HEK293 (cell line): ENCODE measurements around the gene CEMIP2.

Source experiments
- CTCF ChIA-PET: fragments of 350-600 bp; formaldehyde crosslinking; extraction: SDS; loops from one replicate; lab custom pipeline; 2021; ENCODE audit warnings: antibody characterized with exemption; lab: Yijun Ruan, JAX
- POLR2A ChIA-PET: fragments of 300-600 bp; formaldehyde crosslinking; extraction: SDS; loops from one replicate; lab custom pipeline; 2020; ENCODE audit warnings: antibody characterized with exemption, inconsistent platforms; lab: Yijun Ruan, JAX
- H3K27ac ChIP-seq: fragments of 200-500 bp; sonication (Bioruptor generic); 2 replicates; pipeline ENCODE4 v1.5.1; 2014; ENCODE audit warnings: low read depth, low read length, control low read depth, inconsistent platforms; ENCODE audit errors: extremely low read depth
- H3K36me3 ChIP-seq, 2 experiments: fragments of 200-500 bp in 1 of 2; sonication (Bioruptor generic) in 1 of 2; 1 replicate in 1 of 2; 2 replicates in 1 of 2; pipeline ENCODE4 v1.5.1; 2014 to 2017; ENCODE audit warnings: inconsistent platforms in 2 of 2, low read length in 2 of 2; ENCODE audit not compliant: control insufficient read depth in 2 of 2, insufficient read depth in 1 of 2
- H3K4me1 ChIP-seq: fragments of 200-500 bp; sonication (Bioruptor generic); 2 replicates; pipeline ENCODE4 v1.5.1; 2014; ENCODE audit warnings: mild to moderate bottlenecking, low read length, inconsistent platforms; ENCODE audit not compliant: control insufficient read depth, insufficient read depth
- H3K4me3 ChIP-seq: 2 replicates; pipeline ENCODE4 v1.5.1; 2011; ENCODE audit warnings: low read depth, mild to moderate bottlenecking, control low read depth, low read length, moderate library complexity
- H3K9me3 ChIP-seq: fragments of 200-500 bp; sonication (Bioruptor generic); 2 replicates; pipeline ENCODE4 v1.5.1; 2014; ENCODE audit warnings: low read depth, low read length, inconsistent platforms; ENCODE audit not compliant: control insufficient read depth, insufficient read depth
- ELK4 ChIP-seq: IDR thresholded peaks from 2 replicates; pipeline ENCODE4 v1.6.1; 2011; ENCODE audit warnings: mild to moderate bottlenecking, low read depth, low read length, borderline replicate concordance
- GLI2 ChIP-seq: fragments of 450-650 bp; formaldehyde crosslinking; IDR thresholded peaks from 2 replicates; pipeline ENCODE4; 2017; ENCODE audit warnings: missing biosample characterization, missing genetic modification characterization, low read depth, borderline replicate concordance
- GLIS2 ChIP-seq: fragments of 450-650 bp; formaldehyde crosslinking; IDR thresholded peaks from 2 replicates; pipeline ENCODE4 v1.5.1; 2016; ENCODE audit warnings: missing biosample characterization, missing genetic modification characterization
- HIC1 ChIP-seq: fragments of 450-650 bp; formaldehyde crosslinking; IDR thresholded peaks from 2 replicates; pipeline ENCODE4 v1.5.1; 2016; ENCODE audit warnings: missing biosample characterization, missing genetic modification characterization
- KLF9 ChIP-seq: fragments of 450-650 bp; formaldehyde crosslinking; IDR thresholded peaks from 2 replicates; pipeline ENCODE4 v1.5.1; 2016; ENCODE audit warnings: missing biosample characterization, missing genetic modification characterization, low read depth
- TSHZ1 ChIP-seq: fragments of 450-650 bp; formaldehyde crosslinking; IDR thresholded peaks from 2 replicates; pipeline ENCODE4 v1.5.1; 2016; ENCODE audit warnings: missing biosample characterization, missing genetic modification characterization, borderline replicate concordance
- ZBTB8A ChIP-seq: fragments of 450-650 bp; formaldehyde crosslinking; IDR thresholded peaks from 2 replicates; pipeline ENCODE4 v1.5.1; 2016; ENCODE audit warnings: missing biosample characterization, missing genetic modification characterization
- ZNF133 ChIP-seq: fragments of 450-650 bp; formaldehyde crosslinking; IDR thresholded peaks from 2 replicates; pipeline ENCODE4 v1.5.1; 2016; ENCODE audit warnings: missing biosample characterization, missing genetic modification characterization
- ZNF184 ChIP-seq: fragments of 450-650 bp; IDR thresholded peaks from 2 replicates; pipeline ENCODE4 v1.5.1; 2018; ENCODE audit warnings: missing biosample characterization, mild to moderate bottlenecking, missing genetic modification characterization
- ZNF280D ChIP-seq: fragments of 450-650 bp; formaldehyde crosslinking; IDR thresholded peaks from 2 replicates; pipeline ENCODE4 v1.5.1; 2016; ENCODE audit warnings: missing biosample characterization, missing genetic modification characterization
- ZNF302 ChIP-seq: fragments of 450-650 bp; formaldehyde crosslinking; IDR thresholded peaks from 2 replicates; pipeline ENCODE4 v1.5.1; 2016; ENCODE audit warnings: missing biosample characterization, missing genetic modification characterization, low read depth
- ZNF48 ChIP-seq: fragments of 450-650 bp; formaldehyde crosslinking; IDR thresholded peaks from 2 replicates; pipeline ENCODE4 v1.5.1; 2016; ENCODE audit warnings: missing biosample characterization, missing genetic modification characterization
- ZNF501 ChIP-seq: fragments of 450-650 bp; formaldehyde crosslinking; IDR thresholded peaks from 2 replicates; pipeline ENCODE4 v1.5.1; 2016; ENCODE audit warnings: missing biosample characterization, missing genetic modification characterization
- ZNF518A ChIP-seq: fragments of 450-650 bp; formaldehyde crosslinking; conservative IDR thresholded peaks from 2 replicates; pipeline ENCODE4 v1.5.1; 2016; ENCODE audit warnings: low read depth, missing biosample characterization, missing genetic modification characterization
- ZNF555 ChIP-seq: fragments of 450-650 bp; formaldehyde crosslinking; conservative IDR thresholded peaks from 2 replicates; pipeline ENCODE4 v1.5.1; 2017; ENCODE audit warnings: missing biosample characterization, mild to moderate bottlenecking, missing genetic modification characterization, inconsistent platforms
- ZNF639 ChIP-seq: fragments of 450-650 bp; formaldehyde crosslinking; IDR thresholded peaks from 2 replicates; pipeline ENCODE4 v1.5.1; 2016; ENCODE audit warnings: missing biosample characterization, missing genetic modification characterization
- ZNF76 ChIP-seq: fragments of 450-650 bp; formaldehyde crosslinking; IDR thresholded peaks from 2 replicates; pipeline ENCODE4; 2016; ENCODE audit warnings: low read depth, missing biosample characterization, missing genetic modification characterization, borderline replicate concordance

Gene CEMIP2

GRCh38 chr9:71752928-71753327 is 15.4 kb downstream of the CEMIP2 start:
- Histone ChIP-seq H3K36me3 (peaks cover 0 to 12% of the 10 kb centered on the region in 2 experiments; a peak in 2 of 3 replicates), H3K4me1 (peaks cover 4% of the 10 kb centered on the region; the same call in 1 of the 2 replicates), H3K4me3 (no peak overlapping the region), H3K9me3 (no peaks in the 10 kb centered on the region), H3K27ac (no peak overlapping the region)
- CTCF ChIA-PET = no interaction called here
- TF ChIP-seq GLIS2 (tag by site-specific recombination) = no peak
- POLR2A ChIA-PET = no interaction called here

- ChIA-PET POLR2A (no interaction called here), CTCF (interaction anchor here (0.6 to 1.0 kb wide), 3 partner anchors 66 to 147 kb away, joined by 4 to 5 read pairs (median 4); no protein-coding TSS in a partner anchor)
- H3K27ac ChIP-seq = no peak overlapping the region
- H3K9me3 ChIP-seq = no peaks in the 10 kb centered on the region
- peaks cover 0 to 12% of the 10 kb centered on the region in 2 experiments; a peak in 2 of 3 replicates for H3K36me3 ChIP-seq
- 0 out of 2 replicates have a peak, but pooled peaks cover 4% of the 10 kb centered on the region for H3K4me1 ChIP-seq
- no peak overlapping the region for H3K4me3 ChIP-seq
- TF ChIP-seq GLI2 (no peak), ZNF76 (tag by site-specific recombination) (no peak), ZNF639 (tag by site-specific recombination) (no peak), ZNF133 (tag by site-specific recombination) (no peak), ZNF302 (no peak), KLF9 (no peak), ZBTB8A (tag by site-specific recombination) (no peak), ZNF518A (tag by site-specific recombination) (no peak), HIC1 (tag by site-specific recombination) (no peak), ZNF280D (tag by site-specific recombination) (no peak), ZNF48 (no peak), ZNF555 (no peak), ZNF184 (tag by site-specific recombination) (no peak), ZNF501 (tag by site-specific recombination) (no peak), ELK4 (no peak), TSHZ1 (tag by site-specific recombination) (no peak)
Observed at GRCh38 chr9:71752352-71752751, 16.0 kb downstream of the CEMIP2 start.
